Measurements from ENCODE around the gene MTLN. TPM values are rescaled to one million over a fixed set of nuclear protein-coding genes. Genes with fewer than 3 reads are reported as not detected.
A peak's percentile ranks its signal among the peaks of the same experiment; 100 is the strongest.
"Not testable (repeated sequence)": the region's sequence is repeated elsewhere in the genome, so short reads cannot be mapped to it uniquely, and the experiment has no call there.

Gene MTLN
- polyA plus RNA-seq, result 100 to 1,000 TPM in 1 of 3 donors, 10 to 100 TPM in 2; 39.7 to 114 (median 85.3) TPM

DNA sequence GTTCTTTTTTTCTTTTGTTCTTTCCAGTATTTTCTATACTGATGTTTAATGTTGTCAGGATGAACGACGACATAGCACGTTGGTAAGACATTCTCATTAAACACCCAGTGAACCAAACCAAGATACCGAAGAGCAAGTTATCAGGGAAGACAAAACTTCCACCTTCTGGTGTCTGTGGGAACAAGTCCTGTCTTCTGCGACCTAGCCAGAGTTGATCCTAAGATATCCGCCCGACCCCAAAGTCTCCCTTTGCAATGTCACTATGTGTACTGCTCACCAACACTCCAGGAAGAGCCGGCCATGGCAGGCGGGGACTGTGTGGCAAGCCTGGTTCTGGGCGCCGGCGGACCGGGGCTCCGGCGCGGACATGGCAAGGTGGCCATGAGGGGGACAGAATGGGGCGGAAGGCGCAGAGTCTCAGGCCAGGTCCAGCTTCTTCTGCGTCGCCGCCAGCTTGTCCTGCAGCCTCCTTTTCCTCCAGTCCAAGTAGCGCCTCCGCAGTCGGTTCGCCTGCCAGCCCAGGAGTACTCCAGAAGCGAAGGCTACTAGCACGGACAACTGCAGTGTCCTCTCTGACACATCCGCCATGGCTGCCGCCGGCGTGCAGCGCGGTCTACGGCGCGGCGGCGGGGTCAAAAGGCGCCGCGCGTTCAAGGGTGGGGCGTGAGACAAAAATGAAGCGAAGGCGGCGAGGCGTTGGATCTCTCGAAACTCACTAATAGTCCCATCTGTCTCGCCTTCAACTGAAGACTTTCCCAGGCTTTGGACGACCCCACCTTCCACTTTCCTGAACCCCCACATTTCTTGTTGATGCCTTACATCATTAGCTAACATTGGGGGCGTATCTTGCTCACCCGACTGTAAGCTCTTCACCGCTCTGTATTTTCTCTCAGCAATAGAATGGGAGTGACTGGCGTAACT is at the start of gene MTLN:
Gene MTLN (minus strand): TSS at position 610 of the 921 bp plus-strand sequence. CDS start 22 bp downstream, at position 588.
- peaks cover 5 to 43% (median 21%) of the 10 kb centered on the region in 3 donors for H3K27me3 Mint-ChIP-seq (ENCODE audit: low read depth in 3 of 3)

DNA sequence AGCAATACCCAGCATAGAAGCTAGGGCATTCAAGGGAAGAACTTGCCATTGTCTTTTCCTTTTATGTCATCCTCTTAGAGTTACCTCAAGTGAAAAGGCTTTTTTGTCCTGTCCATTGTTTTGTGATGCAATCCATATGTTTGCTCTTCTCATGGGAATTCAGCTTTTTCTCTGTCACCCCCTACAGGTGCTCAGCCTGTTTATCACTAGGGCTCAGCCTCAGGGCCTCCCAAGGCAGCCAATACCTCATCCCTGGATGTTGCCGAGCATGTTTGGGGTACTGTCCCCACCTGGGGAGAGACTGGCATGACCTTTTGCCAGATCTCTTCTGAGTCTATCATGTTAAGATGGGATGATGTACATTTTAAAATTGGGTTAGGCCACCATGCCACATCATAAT is 49.6 kb upstream of the MTLN start:
- H3K4me3 Mint-ChIP-seq; H3K27ac Mint-ChIP-seq; H3K36me3 Mint-ChIP-seq; DNase-seq; H3K9me3 Mint-ChIP-seq; H3K27me3 Mint-ChIP-seq (ENCODE audit: low read depth in 3 of 3); H3K4me1 Mint-ChIP-seq: not testable (repeated sequence)

More for the DNA sequence above, at the start of gene MTLN:
- peak within 1 kb of the TSS; percentile 86 to 95 (median 90) for H3K27ac Mint-ChIP-seq
- peaks cover 11 to 26% of the 10 kb centered on the region in 2 donors for H3K4me1 Mint-ChIP-seq
- peak; percentile 75 to 77 (median 76) for DNase-seq
- H3K9me3 Mint-ChIP-seq, result peaks cover 0 to 2% (median 0%) of the 10 kb centered on the region in 6 donors
- H3K4me3 Mint-ChIP-seq, result peak within 1 kb of the TSS; percentile 87 to 96 (median 94)
- H3K36me3 Mint-ChIP-seq, result peaks cover 0 to 11% (median 0%) of the 10 kb centered on the region in 3 donors

GRCh38 chr2:110248081-110248795 is 35.9 kb upstream of the MTLN start:
- not testable (repeated sequence) for H3K27me3 Mint-ChIP-seq (ENCODE audit: low read depth in 3 of 3); H3K36me3 Mint-ChIP-seq; DNase-seq; H3K9me3 Mint-ChIP-seq; H3K4me1 Mint-ChIP-seq; H3K27ac Mint-ChIP-seq; H3K4me3 Mint-ChIP-seq

GRCh38 chr2:110245488-110246435 is 33.4 kb upstream of the MTLN start:
- not testable (repeated sequence) for H3K4me1 Mint-ChIP-seq; H3K36me3 Mint-ChIP-seq; H3K27ac Mint-ChIP-seq; H3K9me3 Mint-ChIP-seq; DNase-seq; H3K4me3 Mint-ChIP-seq; H3K27me3 Mint-ChIP-seq (ENCODE audit: low read depth in 3 of 3)

DNA sequence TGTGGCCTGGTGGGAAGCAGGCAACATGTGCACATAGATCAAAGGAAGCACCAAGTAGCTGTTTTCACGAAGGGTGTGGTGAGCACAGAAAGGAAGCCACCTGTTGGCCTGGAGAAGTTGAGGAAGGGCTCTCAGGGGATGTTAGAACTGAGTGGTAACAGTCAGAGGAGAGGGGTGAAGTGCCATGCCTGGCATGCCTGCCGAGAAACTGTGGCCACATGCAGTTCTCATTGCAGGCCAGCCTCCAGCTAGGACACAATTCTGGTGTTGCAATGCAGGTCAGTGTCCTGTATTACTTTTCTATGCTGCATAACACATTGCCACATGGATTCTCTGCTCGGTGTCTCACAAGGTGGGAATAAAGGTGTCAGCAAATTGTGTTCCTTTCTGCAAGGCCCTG is 30.9 kb upstream of the MTLN start:
- not testable (repeated sequence) for H3K36me3 Mint-ChIP-seq; H3K4me3 Mint-ChIP-seq; H3K27me3 Mint-ChIP-seq (ENCODE audit: low read depth in 3 of 3); DNase-seq; H3K27ac Mint-ChIP-seq; H3K4me1 Mint-ChIP-seq; H3K9me3 Mint-ChIP-seq

DNA sequence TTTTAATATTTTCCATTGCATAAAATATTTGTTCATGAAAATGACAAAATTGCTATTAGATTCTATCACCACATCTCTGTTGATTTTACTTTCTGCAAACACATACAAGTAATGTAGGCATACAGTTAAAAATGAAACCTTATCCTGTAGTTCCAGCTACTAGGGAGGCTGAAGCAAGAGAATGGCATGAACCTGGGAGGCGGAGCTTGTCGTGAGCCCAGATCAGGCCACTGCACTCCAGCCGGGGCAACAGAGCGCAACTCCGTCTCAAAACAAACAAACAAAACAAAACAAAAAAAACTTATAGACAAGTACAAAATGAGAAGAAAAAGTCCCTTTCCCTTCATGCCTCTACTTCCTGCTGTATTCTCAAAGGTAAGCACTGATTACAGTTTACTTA is 22.2 kb upstream of the MTLN start:
- H3K27me3 Mint-ChIP-seq (ENCODE audit: low read depth in 3 of 3); H3K36me3 Mint-ChIP-seq; H3K9me3 Mint-ChIP-seq; H3K4me3 Mint-ChIP-seq; DNase-seq; H3K4me1 Mint-ChIP-seq; H3K27ac Mint-ChIP-seq: not testable (repeated sequence)

DNA sequence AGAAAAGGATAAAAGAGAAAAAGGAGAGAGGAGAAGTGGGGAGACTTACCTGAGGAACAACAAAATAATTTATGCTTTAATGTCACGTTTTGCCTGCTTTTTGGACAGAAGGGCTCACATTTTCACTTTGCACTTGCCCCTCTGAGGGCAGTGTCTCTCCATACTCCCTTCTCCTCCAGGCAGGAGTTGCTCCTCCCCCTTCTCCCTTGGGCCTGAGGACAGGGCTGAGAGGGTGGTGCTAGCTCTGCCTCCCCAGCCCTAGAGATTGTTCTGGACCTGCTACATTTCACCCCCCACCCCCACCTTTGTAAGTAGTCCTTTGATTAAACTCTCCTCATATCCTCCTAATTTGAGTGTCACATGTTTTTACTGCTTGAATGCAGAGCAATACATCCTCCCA is 17.5 kb upstream of the MTLN start:
- not testable (repeated sequence) for H3K4me3 Mint-ChIP-seq; H3K27me3 Mint-ChIP-seq (ENCODE audit: low read depth in 3 of 3); H3K27ac Mint-ChIP-seq; H3K36me3 Mint-ChIP-seq; H3K9me3 Mint-ChIP-seq; DNase-seq; H3K4me1 Mint-ChIP-seq

- not testable (repeated sequence) for DNase-seq, H3K9me3 Mint-ChIP-seq, H3K4me3 Mint-ChIP-seq, H3K27ac Mint-ChIP-seq, H3K4me1 Mint-ChIP-seq, H3K36me3 Mint-ChIP-seq
- H3K27me3 Mint-ChIP-seq (ENCODE audit: low read depth in 3 of 3), result peaks cover 10 to 15% (median 11%) of the 10 kb centered on the region in 3 donors
These were observed 10.3 kb upstream of the MTLN start for GRCh38 chr2:110222626-110223025.

DNA sequence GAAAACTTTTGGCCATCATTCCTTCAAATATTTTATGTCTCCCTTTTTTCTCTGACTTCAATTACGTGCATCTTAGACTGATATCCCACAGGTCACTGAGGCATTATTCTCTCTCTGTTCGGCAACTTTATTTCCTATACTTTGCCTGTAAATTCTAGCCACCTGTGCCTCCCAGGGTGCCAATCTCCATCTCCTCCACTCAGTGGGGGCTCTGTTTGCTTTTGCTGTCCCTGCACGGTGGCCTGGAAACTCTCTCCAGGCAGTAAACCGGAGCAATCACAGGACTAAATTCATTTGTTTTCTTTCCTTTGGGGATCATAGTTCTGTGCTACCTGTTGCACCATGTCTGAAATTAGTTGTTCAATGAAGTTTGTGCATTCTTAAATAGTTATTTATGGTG is 9.6 kb upstream of the MTLN start:
- Mint-ChIP-seq H3K27ac (no peak overlapping the region), H3K4me3 (no peak overlapping the region), H3K27me3 (ENCODE audit: low read depth in 3 of 3) (peaks cover 8 to 17% (median 11%) of the 10 kb centered on the region in 3 donors), H3K36me3 (no peaks in the 10 kb centered on the region), H3K9me3 (no peaks in the 10 kb centered on the region), H3K4me1 (no peaks in the 10 kb centered on the region)
- no peak for DNase-seq

- Mint-ChIP-seq H3K27ac (no peak overlapping the region), H3K36me3 (no peaks in the 10 kb centered on the region), H3K4me1 (no peaks in the 10 kb centered on the region), H3K4me3 (no peak overlapping the region), H3K9me3 (no peaks in the 10 kb centered on the region), H3K27me3 (ENCODE audit: low read depth in 3 of 3) (peaks cover 9 to 25% (median 10%) of the 10 kb centered on the region in 3 donors)
- no peak for DNase-seq
These were observed 7.8 kb upstream of the MTLN start for GRCh38 chr2:110220190-110220564.

DNA sequence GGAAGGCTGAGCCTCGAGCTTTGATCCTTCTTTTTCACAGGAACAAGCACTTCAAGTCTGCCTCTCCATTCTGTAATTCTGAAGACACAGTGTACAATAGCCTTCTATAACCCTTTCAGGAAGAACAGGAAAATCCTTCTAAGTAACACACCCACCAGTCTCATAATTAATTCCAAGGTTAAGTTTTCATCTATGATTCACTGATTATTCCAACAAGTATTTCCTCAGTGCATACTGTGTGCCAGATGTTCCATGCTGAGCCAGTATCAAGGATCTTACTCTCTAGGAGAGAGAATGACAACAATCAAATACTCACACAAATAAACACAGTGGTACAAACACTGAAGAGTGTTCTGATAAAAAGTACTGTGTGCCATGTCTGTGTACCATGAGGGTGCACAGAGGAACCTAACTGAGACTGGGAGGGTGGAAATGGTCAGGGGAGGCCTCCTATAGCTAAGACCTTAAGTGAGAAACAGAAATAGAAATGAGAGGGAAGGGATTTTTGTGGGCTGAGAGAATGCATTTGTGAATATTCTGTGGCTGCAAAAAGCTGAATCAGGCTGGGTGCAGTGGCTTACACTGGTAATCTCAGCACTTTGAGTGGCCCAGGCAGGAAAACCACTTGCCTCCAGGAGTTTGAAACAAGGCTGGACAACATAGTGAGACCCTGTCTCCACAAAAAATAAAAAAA is 7.3 kb upstream of the MTLN start:
- no peak overlapping the region for H3K4me3 Mint-ChIP-seq
- peaks cover 9 to 31% (median 10%) of the 10 kb centered on the region in 3 donors for H3K27me3 Mint-ChIP-seq (ENCODE audit: low read depth in 3 of 3)
- no peak overlapping the region for H3K27ac Mint-ChIP-seq
- H3K9me3 Mint-ChIP-seq, result no peaks in the 10 kb centered on the region
- DNase-seq, result no peak
- no peaks in the 10 kb centered on the region for H3K36me3 Mint-ChIP-seq
- no peaks in the 10 kb centered on the region for H3K4me1 Mint-ChIP-seq

DNA sequence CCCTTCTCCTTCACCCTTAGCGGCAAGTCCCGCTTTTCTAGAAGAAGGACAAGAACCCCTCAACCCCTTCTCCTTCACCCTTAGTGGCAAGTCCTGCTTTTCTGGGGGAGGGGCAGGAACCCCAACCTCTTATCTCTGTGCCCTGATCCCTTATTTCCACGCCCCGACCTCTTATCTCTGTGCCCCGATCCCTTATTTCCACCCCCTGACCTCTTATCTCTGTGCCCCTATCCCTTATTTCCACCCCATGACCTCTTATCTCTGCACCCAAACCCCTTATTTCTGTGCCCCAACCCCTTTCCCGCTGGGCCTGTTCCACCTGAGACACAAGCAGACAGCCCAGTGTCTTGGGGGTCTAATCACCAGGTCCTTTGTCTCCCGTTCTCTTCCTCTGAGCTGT is 6.5 kb upstream of the MTLN start:
- H3K4me1 Mint-ChIP-seq, DNase-seq, H3K9me3 Mint-ChIP-seq, H3K27ac Mint-ChIP-seq, H3K4me3 Mint-ChIP-seq, H3K36me3 Mint-ChIP-seq: not testable (repeated sequence)
- H3K27me3 Mint-ChIP-seq (ENCODE audit: low read depth in 3 of 3), result peaks cover 9 to 36% (median 17%) of the 10 kb centered on the region in 3 donors

- no peak overlapping the region for H3K27ac Mint-ChIP-seq
- H3K9me3 Mint-ChIP-seq, result peaks cover 0 to 2% (median 0%) of the 10 kb centered on the region in 6 donors
- DNase-seq, result no peak
- H3K4me3 Mint-ChIP-seq, result no peak overlapping the region
- peaks cover 14 to 50% (median 28%) of the 10 kb centered on the region in 3 donors for H3K27me3 Mint-ChIP-seq (ENCODE audit: low read depth in 3 of 3)
- peaks cover 7 to 11% of the 10 kb centered on the region in 2 donors for H3K4me1 Mint-ChIP-seq
- no peaks in the 10 kb centered on the region for H3K36me3 Mint-ChIP-seq
These were observed 4.5 kb upstream of the MTLN start for GRCh38 chr2:110216803-110217202.

All from immature natural killer cell (primary cell).